ENCODE results near the gene BACH1.
"Not testable (repeated sequence)": the region's sequence is repeated elsewhere in the genome, so short reads cannot be mapped to it uniquely, and the experiment has no call there.

- TF ChIP-seq EZH2 (IDR thresholded peaks at IDR 0.05; ENCODE audit: insufficient read depth, low read length); CTCF (IDR thresholded peaks at IDR 0.05; ENCODE audit: insufficient read depth, low read depth, low read length): not testable (repeated sequence)
Measured at GRCh38 chr21:29356291-29356690, 57.6 kb downstream of the BACH1 start.

All from astrocyte (in vitro differentiated cells and primary cell).